ENCODE data around the gene MBD5.
"Not testable (repeated sequence)": the region's sequence is repeated elsewhere in the genome, so short reads cannot be mapped to it uniquely, and the experiment has no call there.

MBD5 gene

GRCh38 chr2:148528356-148529064, 507.6 kb downstream of the MBD5 start:
- DNase-seq = no peak

- DNase-seq = no peak
Observed at GRCh38 chr2:148529745-148530144, 508.9 kb downstream of the MBD5 start.

- DNase-seq = no peak
Observed at GRCh38 chr2:148530350-148530749, 509.5 kb downstream of the MBD5 start.

GRCh38 chr2:148531235-148531634, 510.3 kb downstream of the MBD5 start:
- DNase-seq = no peak

- DNase-seq = no peak
Observed at GRCh38 chr2:148531669-148532428, 511.0 kb downstream of the MBD5 start.

GRCh38 chr2:148533004-148533403, 512.1 kb downstream of the MBD5 start:
- DNase-seq = no peak

GRCh38 chr2:148533685-148534084, 512.8 kb downstream of the MBD5 start:
- no peak for DNase-seq

- DNase-seq = no peak
Observed at GRCh38 chr2:148534416-148535204, 513.7 kb downstream of the MBD5 start.

- DNase-seq = no peak
Observed at GRCh38 chr2:148538375-148538774, 517.5 kb downstream of the MBD5 start.

GRCh38 chr2:148540022-148540421, 519.1 kb downstream of the MBD5 start:
- no peak for DNase-seq

GRCh38 chr2:148541792-148542191, 520.9 kb downstream of the MBD5 start:
- DNase-seq = no peak

GRCh38 chr2:148542614-148543013, 521.7 kb downstream of the MBD5 start:
- no peak for DNase-seq

GRCh38 chr2:148543088-148543540, 522.2 kb downstream of the MBD5 start:
- not testable (repeated sequence) for DNase-seq

GRCh38 chr2:148545390-148546256, 524.7 kb downstream of the MBD5 start:
- no peak for DNase-seq

GRCh38 chr2:148546270-148546669, 525.4 kb downstream of the MBD5 start:
- DNase-seq = no peak

- DNase-seq = no peak
Observed at GRCh38 chr2:148548716-148549400, 528.0 kb downstream of the MBD5 start.

GRCh38 chr2:148552675-148553331, 531.9 kb downstream of the MBD5 start:
- DNase-seq = peak; percentile 40 to 47

GRCh38 chr2:148553332-148553887, 532.5 kb downstream of the MBD5 start:
- no peak for DNase-seq

- DNase-seq = no peak
Observed at GRCh38 chr2:148554459-148555247, 533.8 kb downstream of the MBD5 start.

Measured in activated CD4-positive, alpha-beta T cell treated with anti-CD3 and anti-CD28 coated beads for 4 hours (primary cell).